SK-MEL-5 (cell line): ENCODE results near the gene PTGDS. TPM values are rescaled to one million over a fixed set of nuclear protein-coding genes. Genes with fewer than 3 reads are reported as not detected.
A peak's percentile ranks its signal among the peaks of the same experiment; 100 is the strongest.

Source experiments
- DNase-seq: peaks from one replicate; pipeline ENCODE4 v3.0.0-alpha.2; 2016; ENCODE audit warnings: low read depth, low spot score
- in situ Hi-C: cut with HindIII; loops from 2 replicates; pipeline ENCODE4 v1.10.0; 2016; ENCODE audit warnings: low sequenced_read_pairs, high pct_unique_total_duplicates, low pct_unique_long_range_greater_than_20kb
- polyA plus RNA-seq, 2 experiments: library from polyadenylated mRNA; depleted of rRNA; stranded (reverse); fragments of >200 nt; gene quantifications; 2 replicates each; pipeline ENCODE4 v1.2.3, GENCODE V29; 2015
- total RNA-seq: library from RNA; depleted of rRNA; stranded (reverse); fragments of >200 nt; shearing (Covaris generic); gene quantifications from 2 replicates; pipeline ENCODE4 v1.2.3, GENCODE V29; 2014; rRNA removed

PTGDS gene
- total RNA-seq = not detected in 2 replicates
- polyA plus RNA-seq (2015; cell fraction: cytosol; rRNA removed) = 0.24 TPM in 1 of 2 replicates, not detected in the other
- polyA plus RNA-seq (2015; cell fraction: nucleus; rRNA removed) = not detected in 2 replicates

DNA sequence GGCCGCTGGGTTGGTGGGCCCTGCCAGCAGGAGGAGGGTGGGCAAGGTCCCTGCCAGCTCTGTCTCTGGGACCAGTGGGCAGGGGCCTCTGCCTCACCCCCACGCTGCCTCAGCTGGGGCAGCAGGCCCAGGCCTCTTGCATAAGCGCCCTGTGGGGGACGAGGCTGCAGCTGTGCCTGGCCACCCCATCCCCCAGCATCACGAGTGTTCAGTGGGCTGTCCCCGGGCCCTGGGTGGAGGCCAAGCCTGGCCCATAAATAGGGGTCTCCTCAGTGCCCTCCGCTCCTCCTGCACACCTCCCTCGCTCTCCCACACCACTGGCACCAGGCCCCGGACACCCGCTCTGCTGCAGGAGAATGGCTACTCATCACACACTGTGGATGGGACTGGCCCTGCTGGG lies at the start of gene PTGDS:
Gene PTGDS, plus strand, starts transcription at position 282 of the 400 bp plus-strand sequence. Its CDS starts 75 bp downstream, at position 357.
- in situ Hi-C loops = no loop called here
- no peak for DNase-seq

DNA sequence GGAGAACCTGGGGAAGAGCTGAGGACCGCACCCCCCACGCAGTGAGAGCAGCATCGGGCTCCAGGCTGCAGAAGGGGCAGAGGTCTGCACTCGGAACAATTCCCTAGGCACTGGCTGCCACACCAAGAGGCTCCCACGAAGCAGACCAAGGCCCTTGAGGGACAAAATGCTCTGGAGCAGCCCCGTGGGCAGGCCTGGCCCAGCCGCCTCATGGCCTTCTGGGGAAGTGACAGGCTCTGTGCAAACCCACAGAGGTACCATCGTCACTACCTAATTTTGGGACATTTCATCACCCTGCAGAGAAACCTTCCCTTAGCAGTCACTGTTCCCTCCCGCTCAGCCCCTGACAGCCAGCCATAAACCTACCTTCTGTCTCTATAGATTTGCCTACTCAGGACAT lies 48.7 kb upstream of the PTGDS start:
- peak; percentile 28 for DNase-seq
- in situ Hi-C loops = loop anchor here (25.0 kb wide), 2 partner anchors 109 to 116 kb away; partner anchors contain the start of genes ABCA2, FUT7, NPDC1 and RABL6

DNA sequence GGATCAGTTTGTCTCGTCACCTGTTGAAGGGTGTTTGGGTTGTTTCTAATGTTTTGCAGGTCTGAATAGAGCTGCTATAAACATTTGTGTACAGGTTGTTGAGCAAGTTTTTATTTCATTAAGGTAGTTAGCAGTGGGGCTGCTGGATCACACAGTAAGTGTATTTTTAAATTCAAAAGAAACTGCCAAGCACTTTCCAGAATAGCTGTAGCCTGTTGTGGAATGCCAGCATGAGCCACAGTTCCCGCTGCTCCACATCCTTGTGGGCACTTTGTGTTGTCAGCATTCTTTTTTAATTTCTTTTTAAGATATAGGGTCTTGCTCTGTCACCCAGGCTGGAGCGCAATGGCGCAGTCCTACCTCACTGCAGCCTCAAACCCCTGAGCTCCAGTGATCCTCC lies 47.3 kb upstream of the PTGDS start:
- in situ Hi-C loops = loop anchor here (25.0 kb wide), 2 partner anchors 107 to 118 kb away; partner anchors contain the start of genes ABCA2, FUT7, NPDC1 and RABL6
- no peak for DNase-seq

DNA sequence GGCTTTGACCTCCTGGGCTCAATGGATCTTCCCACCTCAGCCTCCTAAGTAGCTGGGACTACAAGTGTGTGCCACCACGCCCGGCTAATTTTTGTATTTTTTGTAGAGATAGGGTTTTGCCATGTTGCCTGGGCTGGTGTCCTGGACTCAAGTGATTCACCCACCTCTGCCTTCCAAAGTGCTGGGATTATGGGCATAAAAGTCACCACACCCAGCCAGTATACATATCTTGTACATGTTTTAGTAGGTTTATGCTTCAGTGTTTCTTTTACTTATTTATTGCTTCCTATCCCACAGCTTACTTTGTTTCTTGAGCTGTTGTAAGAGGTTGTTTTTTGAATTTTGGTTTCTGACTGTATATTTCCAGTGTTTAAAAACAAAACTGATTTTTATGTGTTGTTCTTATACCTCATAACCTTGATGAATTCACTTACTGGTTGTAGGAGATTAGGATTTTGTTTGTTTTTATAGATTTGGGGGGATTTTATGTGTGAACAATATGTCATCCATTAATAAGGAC lies 45.6 kb upstream of the PTGDS start:
- DNase-seq = no peak
- in situ Hi-C loops = loop anchor here (25.0 kb wide), 2 partner anchors 106 to 119 kb away; partner anchors contain the start of genes ABCA2, FUT7, NPDC1 and RABL6

DNA sequence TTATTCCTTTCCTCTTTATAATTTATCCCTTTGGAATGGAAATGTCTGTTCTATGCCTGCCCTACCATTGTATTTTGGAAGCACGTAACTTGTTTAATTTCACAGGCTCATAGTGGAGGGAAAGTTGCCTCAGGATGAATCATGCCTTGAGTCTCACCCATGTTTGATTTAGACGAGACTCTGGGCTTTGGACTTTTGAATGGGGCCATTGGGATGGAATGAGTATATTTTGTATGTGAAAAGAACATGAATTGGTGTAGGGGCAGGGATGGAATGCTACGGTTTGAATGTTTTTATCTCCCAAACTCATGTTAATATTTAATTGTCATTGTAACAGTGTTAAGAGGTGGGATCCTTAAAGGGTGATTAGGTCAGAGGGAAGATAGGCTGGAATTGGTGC lies 43.0 kb upstream of the PTGDS start:
- in situ Hi-C loops = loop anchor here (25.0 kb wide), 2 partner anchors 103 to 122 kb away; partner anchors contain the start of genes ABCA2, FUT7, NPDC1 and RABL6

DNA sequence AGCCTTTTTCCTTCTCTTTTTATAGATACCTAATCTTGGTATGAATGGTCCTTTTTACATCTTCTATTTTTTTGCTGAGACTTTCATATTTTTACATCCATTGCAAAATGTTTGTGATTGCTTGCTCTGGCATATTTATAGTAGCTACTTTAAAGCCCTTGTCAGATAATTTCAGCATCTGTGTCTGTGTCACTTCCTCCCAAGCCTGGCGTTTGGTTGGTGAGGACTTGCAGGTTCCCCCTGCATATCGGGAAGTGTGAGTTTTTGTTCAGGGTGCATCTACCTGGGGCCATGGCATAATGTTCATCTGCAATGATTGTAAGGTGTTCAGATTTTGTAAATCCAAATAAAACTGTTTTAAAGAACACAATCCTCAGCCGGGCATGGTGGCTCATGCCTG lies 41.7 kb upstream of the PTGDS start:
- no peak for DNase-seq
- in situ Hi-C loops = loop anchor here (25.0 kb wide), 2 partner anchors 102 to 123 kb away; partner anchors contain the start of genes ABCA2, FUT7, NPDC1 and RABL6

More for the DNA sequence above, 43.0 kb upstream of the PTGDS start:
- DNase-seq = no peak

DNA sequence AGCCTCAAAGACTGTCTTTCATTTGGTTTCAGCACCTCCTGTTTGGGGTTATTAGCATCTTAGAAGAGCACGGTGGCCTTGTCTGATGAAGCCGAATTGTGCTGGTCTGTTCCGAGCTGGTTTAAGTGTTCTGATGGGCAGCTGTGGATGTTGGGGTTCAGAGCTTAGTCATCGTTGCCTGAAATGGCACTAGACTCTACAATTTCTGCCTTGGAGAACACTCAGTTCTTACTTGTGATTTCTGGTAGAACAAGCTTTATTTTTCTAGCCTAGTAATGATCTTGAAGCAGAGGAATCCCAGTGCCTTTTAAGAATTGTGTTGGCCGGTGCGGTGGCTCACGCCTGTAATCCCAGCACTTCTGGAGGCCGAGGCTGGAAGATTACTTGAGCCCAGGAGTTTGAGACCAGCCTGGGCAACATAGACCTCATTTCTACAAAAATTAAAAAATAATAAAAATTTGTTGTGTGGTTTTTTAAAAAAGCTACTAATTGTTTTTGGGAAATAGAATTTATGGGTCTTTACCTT lies 40.6 kb upstream of the PTGDS start:
- no peak for DNase-seq
- in situ Hi-C loops = loop anchor here (25.0 kb wide), 2 partner anchors 101 to 124 kb away; partner anchors contain the start of genes ABCA2, FUT7, NPDC1 and RABL6

DNA sequence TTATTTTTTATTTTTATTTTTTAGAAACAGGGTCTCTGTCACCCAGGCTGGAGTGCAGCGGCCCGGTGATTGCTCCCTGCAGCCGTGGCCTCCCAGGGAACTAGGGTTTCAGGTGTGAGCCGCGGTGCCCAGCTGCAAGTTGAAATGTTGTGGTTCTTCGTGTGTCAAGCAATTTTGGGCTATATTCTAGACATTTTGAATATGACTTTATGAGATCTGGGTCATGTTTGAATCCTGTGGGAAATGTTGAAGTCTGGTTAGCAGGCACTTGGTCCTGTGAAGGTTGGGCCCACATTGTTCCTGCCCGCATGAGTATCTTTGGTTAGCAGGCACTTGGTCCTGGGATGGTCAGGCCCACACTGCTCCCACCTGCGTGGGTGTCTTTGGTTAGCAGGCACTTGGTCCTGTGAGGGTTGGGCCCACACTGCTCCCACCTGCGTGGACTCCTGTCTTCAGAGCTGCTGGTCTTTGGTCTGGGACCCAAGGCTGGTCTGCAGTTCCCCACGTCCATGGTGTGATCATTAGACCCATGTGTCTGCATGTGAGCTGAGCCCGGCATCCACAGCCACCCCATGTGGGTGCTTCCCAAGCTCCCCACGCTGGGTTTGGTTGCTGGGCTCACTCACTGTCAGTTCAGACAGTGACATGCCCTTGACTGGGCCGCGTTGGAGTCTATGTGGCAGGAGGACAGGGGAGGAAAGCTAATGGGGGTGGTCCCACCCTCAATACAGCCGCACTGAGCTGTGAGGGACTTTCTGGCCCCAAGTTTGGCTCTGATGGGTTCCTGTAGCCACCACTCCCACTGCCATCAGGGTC lies 39.9 kb upstream of the PTGDS start:
- in situ Hi-C loops = loop anchor here (25.0 kb wide), 2 partner anchors 100 to 125 kb away; partner anchors contain the start of genes ABCA2, FUT7, NPDC1 and RABL6
- DNase-seq = no peak

DNA sequence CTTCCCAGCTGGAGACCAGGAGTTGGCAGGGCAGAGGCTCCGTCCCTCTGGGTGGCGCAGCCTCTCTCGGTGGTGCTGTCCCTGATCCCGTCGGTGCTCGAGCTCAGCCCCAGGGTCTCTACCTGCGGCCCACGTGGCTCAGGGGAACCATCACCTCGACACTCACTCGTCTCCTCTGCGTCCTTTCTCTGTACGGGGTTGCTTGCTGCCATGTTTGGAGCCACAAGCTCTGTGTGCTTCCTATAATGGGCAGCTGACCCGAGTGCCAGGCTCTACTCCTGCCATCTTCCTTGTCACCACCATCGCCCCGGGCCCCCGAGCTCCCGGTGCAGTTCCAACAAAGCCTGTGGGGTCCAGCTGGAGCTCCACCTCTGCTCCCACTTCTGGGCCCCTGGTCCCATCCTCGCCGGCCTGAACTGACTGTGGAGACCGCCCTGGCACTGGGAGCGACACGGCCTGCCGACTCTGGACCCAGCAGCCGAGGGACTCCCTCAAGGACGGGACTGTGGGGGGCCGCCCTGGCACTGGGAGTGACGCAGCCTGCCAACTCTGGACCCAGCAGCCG lies 37.8 kb upstream of the PTGDS start:
- DNase-seq = no peak
- in situ Hi-C loops = loop anchor here (25.0 kb wide), 2 partner anchors 98 to 127 kb away; partner anchors contain the start of genes ABCA2, FUT7, NPDC1 and RABL6

DNA sequence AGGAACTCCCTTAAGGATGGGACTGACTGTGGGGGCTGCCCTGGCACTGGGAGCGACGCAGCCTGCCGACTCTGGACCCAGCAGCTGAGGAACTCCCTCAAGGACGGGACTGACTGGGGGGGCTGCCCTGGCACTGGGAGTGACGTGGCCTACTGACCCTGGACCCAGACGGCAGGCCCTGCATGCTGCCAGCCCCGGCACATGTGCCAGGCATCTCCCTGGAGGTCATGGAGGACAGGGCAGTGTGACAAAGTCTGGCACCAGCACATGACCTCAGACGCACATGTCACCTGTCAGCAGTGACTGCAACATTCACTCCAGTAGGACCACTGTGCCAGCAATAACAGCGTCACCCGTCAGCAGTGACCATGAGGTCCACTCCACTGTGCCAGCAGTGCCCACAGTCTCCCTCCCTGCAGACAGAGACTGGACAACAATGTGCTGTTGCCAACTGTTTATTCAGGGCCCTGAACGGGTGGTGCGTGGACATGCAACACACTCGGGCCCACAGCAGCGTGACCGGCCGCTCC lies 37.2 kb upstream of the PTGDS start:
- in situ Hi-C loops = loop anchor here (25.0 kb wide), 2 partner anchors 97 to 128 kb away; partner anchors contain the start of genes ABCA2, FUT7, NPDC1 and RABL6
- no peak for DNase-seq

DNA sequence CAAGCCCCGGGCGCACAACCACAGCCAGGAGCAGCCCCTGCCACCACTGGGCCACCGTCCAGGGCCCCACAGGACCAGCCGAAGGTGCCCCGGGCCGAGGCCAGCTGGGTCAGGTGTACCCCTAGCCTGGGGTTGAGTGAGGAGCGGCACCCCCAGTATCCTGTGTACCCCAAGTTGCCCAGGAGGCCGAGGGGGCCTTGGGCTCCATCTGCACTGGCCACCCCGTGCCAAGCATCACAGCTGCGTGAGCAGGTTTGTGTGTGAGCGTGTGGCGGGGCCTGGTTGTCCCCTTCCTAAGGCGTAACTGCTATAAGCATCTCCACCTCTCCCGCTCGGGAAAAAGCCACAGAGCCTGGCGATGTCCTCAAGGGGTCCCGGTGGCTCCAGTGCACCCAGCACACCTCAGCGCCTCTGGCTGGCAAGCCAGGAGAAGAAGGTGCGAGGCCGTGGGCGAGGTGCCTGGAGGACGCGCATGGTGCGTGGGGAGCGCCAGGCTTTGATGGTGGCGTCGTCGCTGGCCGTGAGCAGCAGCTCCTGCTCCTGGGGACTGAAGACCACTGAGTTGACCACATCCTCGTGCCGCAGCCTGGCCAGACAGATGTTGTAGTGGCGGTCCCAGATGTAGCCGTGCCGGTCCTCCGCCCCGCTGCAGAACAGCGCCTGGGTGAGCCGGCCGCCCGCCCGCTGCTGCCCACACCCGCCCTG lies 36.6 kb upstream of the PTGDS start:
- in situ Hi-C loops = loop anchor here (25.0 kb wide), 2 partner anchors 97 to 128 kb away; partner anchors contain the start of genes ABCA2, FUT7, NPDC1 and RABL6
- no peak for DNase-seq

DNA sequence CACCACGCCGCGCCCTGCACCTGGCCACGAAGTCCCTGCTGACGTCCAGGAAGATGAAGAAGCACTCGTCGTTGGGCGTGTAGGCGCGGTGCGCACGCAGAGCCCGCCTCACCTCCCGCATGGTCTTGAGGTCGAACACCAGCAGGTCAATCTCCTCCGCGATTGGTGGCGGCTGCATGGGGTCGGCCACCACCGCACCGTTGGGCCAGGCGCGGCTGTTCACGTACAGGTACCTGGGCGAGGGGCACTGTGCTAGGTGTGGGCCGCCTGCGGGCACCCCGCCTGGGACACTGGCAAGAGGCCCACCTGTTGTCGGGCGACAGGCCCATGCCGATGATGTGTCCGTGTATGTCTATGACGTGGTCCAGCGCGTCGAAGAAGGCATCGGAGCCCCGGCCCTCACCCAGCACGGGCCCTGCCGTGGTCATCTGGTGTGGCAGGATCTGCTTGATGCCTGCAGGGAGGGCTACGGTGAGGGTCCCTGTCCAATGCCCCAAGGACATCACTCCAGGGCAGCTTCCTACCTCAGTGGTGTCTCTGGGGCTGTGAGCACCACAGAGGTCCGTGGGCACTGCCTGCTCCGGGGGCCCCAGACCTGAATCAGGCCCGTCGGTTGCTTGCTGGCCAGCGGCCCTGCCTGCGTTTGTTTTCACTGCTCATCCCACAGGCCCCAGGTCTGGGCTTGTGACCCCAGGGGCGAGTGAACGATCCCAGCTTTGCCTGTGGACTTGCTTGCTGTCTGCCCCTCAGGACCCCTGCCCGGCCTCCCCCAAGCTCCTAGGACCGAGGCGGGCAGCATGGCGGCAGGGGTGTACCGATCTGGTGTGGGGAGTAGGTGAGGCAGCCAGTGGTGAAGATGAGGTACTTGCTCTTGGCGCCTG lies 35.8 kb upstream of the PTGDS start:
- in situ Hi-C loops = loop anchor here (25.0 kb wide), 2 partner anchors 96 to 129 kb away; partner anchors contain the start of genes ABCA2, FUT7, NPDC1 and RABL6
- DNase-seq = no peak

DNA sequence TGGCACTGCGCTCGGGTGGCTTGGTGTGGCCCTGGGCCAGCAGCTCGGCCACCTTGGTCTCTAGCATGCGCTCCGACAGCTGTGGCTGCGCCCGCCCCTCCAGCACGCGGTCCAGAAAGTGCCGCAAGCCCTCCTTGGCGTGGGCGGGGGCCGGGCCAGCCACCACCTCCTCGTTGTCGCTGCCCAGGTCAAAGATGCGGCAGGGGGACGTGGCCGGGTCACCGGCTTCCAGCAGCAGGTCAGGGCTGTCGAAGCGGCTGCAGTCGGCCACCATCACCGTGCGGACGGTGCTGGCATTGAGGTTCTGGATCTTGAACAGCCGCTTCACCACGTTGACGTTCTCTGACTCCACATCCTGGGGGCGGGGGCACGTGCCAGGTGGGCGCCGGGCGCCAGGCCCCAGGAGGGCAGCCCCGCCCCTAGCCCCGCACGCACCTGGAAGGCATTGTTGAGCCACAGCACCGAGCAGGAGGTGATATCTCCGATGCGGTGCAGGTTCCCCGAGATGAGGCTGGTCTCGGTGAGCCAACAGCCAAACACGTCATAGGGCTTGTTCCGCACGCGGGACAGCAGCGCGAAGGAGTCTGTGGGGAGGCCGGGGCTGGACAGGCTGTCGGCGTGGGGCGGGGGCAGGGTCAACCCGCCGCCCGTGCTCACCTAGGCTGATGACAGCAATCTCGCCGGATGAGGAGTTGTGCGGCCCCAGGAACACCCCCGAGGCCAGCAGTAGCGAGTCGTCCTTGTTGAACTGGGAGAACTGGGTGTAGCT lies 35.0 kb upstream of the PTGDS start:
- DNase-seq = no peak
- in situ Hi-C loops = loop anchor here (25.0 kb wide), 2 partner anchors 95 to 130 kb away; partner anchors contain the start of genes ABCA2, FUT7, NPDC1 and RABL6

DNA sequence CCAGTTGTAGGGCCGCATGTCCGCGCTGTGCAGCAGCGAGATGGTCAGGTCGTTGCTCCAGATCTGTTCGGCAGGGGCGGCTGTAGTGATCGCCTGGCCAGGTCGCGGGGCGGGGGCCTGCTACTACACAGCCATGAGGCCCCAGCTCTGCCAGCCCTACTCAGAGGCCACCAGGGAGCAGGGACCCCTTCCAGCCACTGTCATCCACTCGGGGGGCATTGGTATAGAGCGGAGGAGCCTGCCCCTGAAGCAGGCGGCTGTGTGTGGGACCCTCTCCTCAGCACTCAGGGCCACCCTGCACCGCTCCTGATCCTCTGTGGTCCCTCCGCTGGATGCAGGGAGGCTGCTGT lies 34.4 kb upstream of the PTGDS start:
- DNase-seq = no peak
- in situ Hi-C loops = loop anchor here (25.0 kb wide), 2 partner anchors 94 to 131 kb away; partner anchors contain the start of genes ABCA2, FUT7, NPDC1 and RABL6
